ENCODE measurements around the gene FNDC4. TPM values are rescaled to one million over a fixed set of nuclear protein-coding genes. Genes with fewer than 3 reads are reported as not detected.

FNDC4 gene
- total RNA-seq, 1 experiment from 2014 or later = 1.3 TPM

GRCh38 chr2:27506587-27506986 lies 11.6 kb upstream of the FNDC4 start:
- no peaks in the 10 kb centered on the region for H3K27me3 ChIP-seq (replicated peaks; ENCODE audit: insufficient read depth, low read depth, low read length, poor library complexity)
- CTCF ChIA-PET = no interaction called here

GRCh38 chr2:27502142-27502541 lies 7.1 kb upstream of the FNDC4 start:
- Histone ChIP-seq H3K27ac (ENCODE audit: low read depth, low read length, poor library complexity, severe bottlenecking) (no peak overlapping the region), H3K4me3 (ENCODE audit: low read depth, low read length, poor library complexity, severe bottlenecking) (no peak overlapping the region), H3K9me3 (ENCODE audit: low read depth, low read length, poor library complexity, severe bottlenecking) (no peaks in the 10 kb centered on the region), H3K27me3 (replicated peaks; ENCODE audit: insufficient read depth, low read depth, low read length, poor library complexity) (peaks cover 14% of the 10 kb centered on the region), H3K36me3 (ENCODE audit: insufficient read depth, low read length, poor library complexity, severe bottlenecking) (no peaks in the 10 kb centered on the region), H3K4me1 (ENCODE audit: insufficient read depth, low read length, poor library complexity, severe bottlenecking) (no peaks in the 10 kb centered on the region)
- no peak for DNase-seq (ENCODE audit: low spot score)
- TF ChIP-seq EZH2 (IDR thresholded peaks at IDR 0.05; ENCODE audit: borderline replicate concordance, low read depth, low read length, poor library complexity, severe bottlenecking) = no peak
- no peak for TF ChIP-seq CTCF (conservative IDR thresholded peaks at IDR 0.05; ENCODE audit: low read depth, low read length)
- intact Hi-C loops (cut with micrococcal nuclease; ENCODE audit: unreplicated experiment) = no loop called here
- ChIA-PET POLR2A (ENCODE audit: low non-redundant PET) (no interaction called here), CTCF (no interaction called here)
- BruUV-seq (replicated peaks) = no TSS peak

More at GRCh38 chr2:27506587-27506986, 11.6 kb upstream of the FNDC4 start:
- H3K36me3 ChIP-seq (ENCODE audit: insufficient read depth, low read length, poor library complexity, severe bottlenecking) = no peaks in the 10 kb centered on the region
- intact Hi-C loops (cut with micrococcal nuclease; ENCODE audit: unreplicated experiment) = no loop called here
- H3K4me3 ChIP-seq (ENCODE audit: low read depth, low read length, poor library complexity, severe bottlenecking) = no peak overlapping the region
- POLR2A ChIA-PET (ENCODE audit: low non-redundant PET) = no interaction called here
- BruUV-seq (replicated peaks) = no TSS peak
- no peak overlapping the region for H3K27ac ChIP-seq (ENCODE audit: low read depth, low read length, poor library complexity, severe bottlenecking)
- TF ChIP-seq EZH2 (IDR thresholded peaks at IDR 0.05; ENCODE audit: borderline replicate concordance, low read depth, low read length, poor library complexity, severe bottlenecking) (no peak), CTCF (conservative IDR thresholded peaks at IDR 0.05; ENCODE audit: low read depth, low read length) (no peak)
- no peaks in the 10 kb centered on the region for H3K4me1 ChIP-seq (ENCODE audit: insufficient read depth, low read length, poor library complexity, severe bottlenecking)
- no peaks in the 10 kb centered on the region for H3K9me3 ChIP-seq (ENCODE audit: low read depth, low read length, poor library complexity, severe bottlenecking)
- DNase-seq (ENCODE audit: low spot score) = no peak

GRCh38 chr2:27501042-27501441 lies 6.0 kb upstream of the FNDC4 start:
- CTCF ChIA-PET = no interaction called here
- BruUV-seq (replicated peaks) = no TSS peak
- POLR2A ChIA-PET (ENCODE audit: low non-redundant PET) = no interaction called here

More at GRCh38 chr2:27501042-27501441, 6.0 kb upstream of the FNDC4 start:
- Histone ChIP-seq H3K4me1 (ENCODE audit: insufficient read depth, low read length, poor library complexity, severe bottlenecking) (no peaks in the 10 kb centered on the region), H3K4me3 (ENCODE audit: low read depth, low read length, poor library complexity, severe bottlenecking) (no peak overlapping the region), H3K36me3 (ENCODE audit: insufficient read depth, low read length, poor library complexity, severe bottlenecking) (no peaks in the 10 kb centered on the region), H3K9me3 (ENCODE audit: low read depth, low read length, poor library complexity, severe bottlenecking) (no peaks in the 10 kb centered on the region), H3K27ac (ENCODE audit: low read depth, low read length, poor library complexity, severe bottlenecking) (no peak overlapping the region), H3K27me3 (replicated peaks; ENCODE audit: insufficient read depth, low read depth, low read length, poor library complexity) (peaks cover 25% of the 10 kb centered on the region)
- intact Hi-C loops (cut with micrococcal nuclease; ENCODE audit: unreplicated experiment) = no loop called here
- no peak for DNase-seq (ENCODE audit: low spot score)
- TF ChIP-seq CTCF (conservative IDR thresholded peaks at IDR 0.05; ENCODE audit: low read depth, low read length) (no peak), EZH2 (IDR thresholded peaks at IDR 0.05; ENCODE audit: borderline replicate concordance, low read depth, low read length, poor library complexity, severe bottlenecking) (no peak)
